HL-60 (cell line): ENCODE measurements around the gene LKAAEAR1.

Source experiments
- DNase-seq, 2 experiments: peaks; one replicate each; pipeline ENCODE4 v3.0.0-alpha.2; 2010 to 2020; ENCODE audit warnings: low read depth in 1 of 2, low spot score in 1 of 2
- H3K27ac ChIP-seq: fragments of 250-450 bp; sonication (Bioruptor Pico); replicated peaks from 2 replicates; pipeline ENCODE4 v1.5.1; 2020; ENCODE audit warnings: mild to moderate bottlenecking, moderate library complexity
- H3K27me3 ChIP-seq: fragments of 250-450 bp; sonication (Bioruptor Pico); 2 replicates; pipeline ENCODE4 v1.5.1; 2021; ENCODE audit warnings: mild to moderate bottlenecking, moderate library complexity; ENCODE audit not compliant: insufficient read depth, poor library complexity, severe bottlenecking
- H3K4me3 ChIP-seq: replicated peaks from 2 replicates; pipeline ENCODE4 v1.5.1; 2011; ENCODE audit warnings: mild to moderate bottlenecking, control low read depth, low read length; ENCODE audit not compliant: insufficient read depth
- CTCF ChIP-seq: IDR thresholded peaks from one replicate; pipeline ENCODE4 v1.5.1; 2011; ENCODE audit warnings: low read length, control low read depth, inconsistent platforms; ENCODE audit not compliant: insufficient read depth
- GABPA ChIP-seq: IDR thresholded peaks from 2 replicates; pipeline ENCODE4 v1.6.1; 2012; ENCODE audit warnings: low read depth
- POLR2AphosphoS5 ChIP-seq: IDR thresholded peaks from 2 replicates; pipeline ENCODE4 v1.6.1; 2012; ENCODE audit warnings: low read depth
- REST ChIP-seq: IDR thresholded peaks from 2 replicates; pipeline ENCODE4 v1.6.1; 2012; ENCODE audit warnings: low read depth; ENCODE audit not compliant: insufficient replicate concordance
- SPI1 ChIP-seq: IDR thresholded peaks from 2 replicates; pipeline ENCODE4 v1.6.1; 2012; ENCODE audit warnings: low read depth, mild to moderate bottlenecking, borderline replicate concordance

LKAAEAR1 gene

GRCh38 chr20:64043768-64044167 lies 40.4 kb downstream of the LKAAEAR1 start:
- no peak for DNase-seq
- Histone ChIP-seq H3K27ac (no peak overlapping the region), H3K4me3 (no peak overlapping the region), H3K27me3 (peaks cover 15% of the 10 kb centered on the region)
- TF ChIP-seq CTCF (no peak), REST (no peak), GABPA (no peak), POLR2AphosphoS5 (no peak), SPI1 (no peak)

- TF ChIP-seq REST (no peak), SPI1 (peak; percentile 89), CTCF (no peak), POLR2AphosphoS5 (no peak), GABPA (no peak; the same call in none of the 2 replicates)
- peak overlapping the region; percentile 51 for H3K4me3 ChIP-seq
- H3K27me3 ChIP-seq: peaks cover 10% of the 10 kb centered on the region
- peak in 1 of 2 experiments; percentile 29 for DNase-seq
- H3K27ac ChIP-seq: peak overlapping the region; percentile 49
These were observed 42.0 kb downstream of the LKAAEAR1 start for GRCh38 chr20:64042054-64042781.

GRCh38 chr20:64041781-64042053 lies 42.5 kb downstream of the LKAAEAR1 start:
- TF ChIP-seq POLR2AphosphoS5 (no peak), SPI1 (no peak), GABPA (no peak), CTCF (no peak), REST (no peak)
- H3K4me3 ChIP-seq: peak overlapping the region; percentile 51
- peak overlapping the region; percentile 49 for H3K27ac ChIP-seq
- H3K27me3 ChIP-seq: peaks cover 6% of the 10 kb centered on the region
- no peak for DNase-seq
